Thymus (tissue), 11 donors: ENCODE results near the gene DNPH1. TPM values are rescaled to one million over a fixed set of nuclear protein-coding genes. Genes with fewer than 3 reads are reported as not detected.
A peak's percentile ranks its signal among the peaks of the same experiment; 100 is the strongest.

ENCODE experiments used
- DNase-seq, 9 donors: peaks; one replicate each; pipeline ENCODE4 v3.0.0-alpha.2; 2013; ENCODE audit warnings: low spot score in 9 of 9, low read depth in 6 of 9, missing footprints in 1 of 9
- H3K27ac ChIP-seq, 2 donors: one replicate each; pipeline ENCODE4 v1.5.1; 2013; ENCODE audit warnings: control low read depth in 1 of 2, low read depth in 1 of 2, low read length in 1 of 2, mild to moderate bottlenecking in 1 of 2, moderate library complexity in 1 of 2
- H3K27me3 ChIP-seq, 2 donors: one replicate each; pipeline ENCODE4 v1.5.1; 2013; ENCODE audit warnings: low read length in 1 of 2; ENCODE audit not compliant: control insufficient read depth in 2 of 2, insufficient read depth in 1 of 2
- H3K36me3 ChIP-seq, 2 donors: one replicate each; pipeline ENCODE4 v1.5.1; 2013; ENCODE audit warnings: low read length in 1 of 2, mild to moderate bottlenecking in 1 of 2, moderate library complexity in 1 of 2; ENCODE audit not compliant: control insufficient read depth in 2 of 2, insufficient read depth in 2 of 2
- H3K4me1 ChIP-seq, 2 donors: one replicate each; pipeline ENCODE4 v1.5.1; 2013; ENCODE audit warnings: low read length in 2 of 2; ENCODE audit not compliant: control insufficient read depth in 2 of 2, insufficient read depth in 2 of 2
- H3K4me3 ChIP-seq, 2 donors: one replicate each; pipeline ENCODE4 v1.5.1; 2013; ENCODE audit warnings: low read length in 2 of 2, control low read depth in 1 of 2, mild to moderate bottlenecking in 1 of 2
- H3K9me3 ChIP-seq, 2 donors: one replicate each; pipeline ENCODE4 v1.5.1; 2013; ENCODE audit warnings: low read length in 1 of 2, mild to moderate bottlenecking in 1 of 2; ENCODE audit not compliant: control insufficient read depth in 2 of 2, insufficient read depth in 1 of 2
- WGBS: extraction: QIAGEN DNeasy Blood & Tissue Kit; methylation state at CpG from one replicate; pipeline ENCODE4 v1.1.7; 2013; 5-methylcytosine and 5-hydroxymethylcytosine counted together
- polyA plus RNA-seq: library from polyadenylated mRNA; stranded (reverse); fragments of 200-250 nt; gene quantifications from one replicate; pipeline ENCODE4 v1.2.3, GENCODE V29; 2013
- total RNA-seq: library from RNA; stranded (reverse); fragments of 120-200 nt; gene quantifications from one replicate; pipeline ENCODE4 v1.2.4, GENCODE V29; 2013
- donor health status: healthy.

DNPH1 gene
- total and polyA plus RNA-seq, 2 donors: 46.7 to 58.9 TPM

GRCh38 chr6:43196337-43196736, 32.9 kb downstream of the DNPH1 start:
- peaks cover 0 to 4% of the 10 kb centered on the region in 2 donors for H3K9me3 ChIP-seq
- 98% methylated on average over 5 of the region's 5 CpGs for WGBS
- no peaks in the 10 kb centered on the region for H3K27me3 ChIP-seq
- no peak overlapping the region for H3K4me3 ChIP-seq
- no peak for DNase-seq
- H3K27ac ChIP-seq: no peak overlapping the region
- H3K4me1 ChIP-seq: no peaks in the 10 kb centered on the region
- peaks cover 52 to 66% of the 10 kb centered on the region in 2 donors for H3K36me3 ChIP-seq

- Histone ChIP-seq H3K4me3 (no peak overlapping the region), H3K36me3 (peaks cover 42 to 52% of the 10 kb centered on the region in 2 donors)
- no peak for DNase-seq
These were observed 35.4 kb downstream of the DNPH1 start for GRCh38 chr6:43193929-43194328.

GRCh38 chr6:43192911-43193310, 36.4 kb downstream of the DNPH1 start:
- Histone ChIP-seq H3K27me3 (no peaks in the 10 kb centered on the region), H3K36me3 (peaks cover 47 to 58% of the 10 kb centered on the region in 2 donors), H3K4me3 (no peak overlapping the region), H3K4me1 (no peaks in the 10 kb centered on the region), H3K9me3 (no peaks in the 10 kb centered on the region), H3K27ac (no peak overlapping the region)
- DNase-seq: no peak
- whole genome bisulfite sequencing: 97% methylated on average over 9 of the region's 9 CpGs

More at GRCh38 chr6:43193929-43194328, 35.4 kb downstream of the DNPH1 start:
- Histone ChIP-seq H3K27ac (no peak overlapping the region), H3K27me3 (no peaks in the 10 kb centered on the region), H3K9me3 (peaks cover 0 to 4% of the 10 kb centered on the region in 2 donors), H3K4me1 (no peaks in the 10 kb centered on the region)
- WGBS: over 99% methylated on average over 5 of the region's 5 CpGs

- DNase-seq: no peak
- Histone ChIP-seq H3K36me3 (peaks cover 48 to 59% of the 10 kb centered on the region in 2 donors), H3K27ac (no peak overlapping the region), H3K4me1 (peaks cover 9 to 19% of the 10 kb centered on the region in 2 donors), H3K9me3 (peaks cover 0 to 4% of the 10 kb centered on the region in 2 donors), H3K4me3 (no peak overlapping the region), H3K27me3 (no peaks in the 10 kb centered on the region)
- 96% methylated on average over 6 of the region's 6 CpGs for WGBS
These were observed 39.4 kb downstream of the DNPH1 start for GRCh38 chr6:43189776-43190304.

- Histone ChIP-seq H3K9me3 (peaks cover 0 to 4% of the 10 kb centered on the region in 2 donors), H3K4me3 (no peak overlapping the region), H3K27me3 (no peaks in the 10 kb centered on the region), H3K4me1 (peaks cover 14 to 29% of the 10 kb centered on the region in 2 donors), H3K27ac (no peak overlapping the region), H3K36me3 (peaks cover 49 to 55% of the 10 kb centered on the region in 2 donors)
- 98% methylated on average over 10 of the region's 10 CpGs for WGBS
- DNase-seq: no peak
These were observed 40.9 kb downstream of the DNPH1 start for GRCh38 chr6:43188426-43188825.

GRCh38 chr6:43187821-43188220, 41.5 kb downstream of the DNPH1 start:
- peaks cover 0 to 4% of the 10 kb centered on the region in 2 donors for H3K9me3 ChIP-seq
- no peak overlapping the region for H3K4me3 ChIP-seq
- no peak for DNase-seq
- H3K27me3 ChIP-seq: no peaks in the 10 kb centered on the region
- H3K27ac ChIP-seq: no peak overlapping the region
- 97% methylated on average over 7 of the region's 7 CpGs for WGBS
- H3K36me3 ChIP-seq: peaks cover 43 to 50% of the 10 kb centered on the region in 2 donors
- H3K4me1 ChIP-seq: peaks cover 19 to 34% of the 10 kb centered on the region in 2 donors

- Histone ChIP-seq H3K27ac (peak overlapping the region in 1 of 2 donors; percentile 10), H3K9me3 (peaks cover 0 to 6% of the 10 kb centered on the region in 2 donors), H3K4me1 (peaks cover 25 to 40% of the 10 kb centered on the region in 2 donors), H3K27me3 (no peaks in the 10 kb centered on the region), H3K36me3 (peaks cover 34 to 46% of the 10 kb centered on the region in 2 donors), H3K4me3 (no peak overlapping the region)
- DNase-seq: no peak
- 96% methylated on average over 4 of the region's 4 CpGs for WGBS
These were observed 42.6 kb downstream of the DNPH1 start for GRCh38 chr6:43186706-43187105.

- DNase-seq: no peak
- peak overlapping the region; percentile 78 to 90 for H3K27ac ChIP-seq
- WGBS: 99% methylated on average over 14 of the region's 14 CpGs
- peaks cover 34 to 46% of the 10 kb centered on the region in 2 donors for H3K36me3 ChIP-seq
- no peaks in the 10 kb centered on the region for H3K27me3 ChIP-seq
- H3K4me3 ChIP-seq: no peak overlapping the region
- peaks cover 0 to 6% of the 10 kb centered on the region in 2 donors for H3K9me3 ChIP-seq
- peaks cover 30 to 47% of the 10 kb centered on the region in 2 donors for H3K4me1 ChIP-seq
These were observed 43.3 kb downstream of the DNPH1 start for GRCh38 chr6:43186019-43186418.

- Histone ChIP-seq H3K27ac (peak overlapping the region; percentile 78 to 90), H3K9me3 (peaks cover 0 to 6% of the 10 kb centered on the region in 2 donors), H3K4me1 (peaks cover 30 to 49% of the 10 kb centered on the region in 2 donors), H3K4me3 (no peak overlapping the region), H3K27me3 (no peaks in the 10 kb centered on the region), H3K36me3 (peaks cover 31 to 42% of the 10 kb centered on the region in 2 donors)
- DNase-seq: peak in 6 of 9 donors; percentile 50 to 88 (median 70)
- WGBS: 37% methylated on average over 5 of the region's 5 CpGs
These were observed 43.8 kb downstream of the DNPH1 start for GRCh38 chr6:43185391-43185985.
